K562 (cell line): ENCODE results near the gene DAG1. TPM values are rescaled to one million over a fixed set of nuclear protein-coding genes. Genes with fewer than 3 reads are reported as not detected.

Experiments
- ATAC-seq: fragments of 200-7000 bp; cut with Tn5 transposase; 3 replicates; pipeline ENCODE4 v1.9.1; 2020; ENCODE audit warnings: moderate library complexity
- BruUV-seq: library from RNA; stranded (reverse); fragments of 400-500 nt; replicated peaks from 2 replicates; lab custom pipeline; 2021; lab: Mats Ljungman, UMichigan
- CTCF ChIA-PET: fragments of 300-600 bp; formaldehyde crosslinking; extraction: SDS; loops from one replicate; lab custom pipeline; 2021; ENCODE audit warnings: low intra/inter-chr PET ratio; lab: Yijun Ruan, JAX
- POLR2A ChIA-PET: fragments of 300-600, 350-650 bp; sonication (Branson Sonifier 250); formaldehyde crosslinking; extraction: SDS; loops from one replicate; lab custom pipeline; 2021; ENCODE audit warnings: antibody characterized with exemption, inconsistent platforms; lab: Yijun Ruan, JAX
- DNase-seq, 4 experiments: peaks; one replicate each; pipeline versions ENCODE4 v3.0.0 to v3.0.0-alpha.2; 2011 to 2018; ENCODE audit warnings: low spot score in 3 of 4, mixed read lengths in 3 of 4; ENCODE audit errors: extremely low read depth in 1 of 4
- FAIRE-seq: peaks from 2 replicates; lab custom pipeline; 2011; peaks lifted over from hg19 to GRCh38; lab: Jason Lieb, UNC
- H2AFZ ChIP-seq: 2 replicates; pipeline ENCODE4 v1.6.0; 2011; ENCODE audit warnings: low read depth, low read length, control low read depth, inconsistent platforms
- H3K27ac ChIP-seq: fragments of 200-600 bp; 3 replicates; pipeline ENCODE4 v1.8.0; 2011; ENCODE audit warnings: low read depth, mild to moderate bottlenecking, control low read depth, inconsistent platforms, low read length, moderate library complexity, mixed read lengths; ENCODE audit errors: extremely low read depth
- H3K27me3 ChIP-seq, 2 experiments: fragments of 300-600 bp in 1 of 2; 2 replicates in 1 of 2; 3 replicates in 1 of 2; pipeline versions ENCODE4 v1.6.0 to v1.8.0; 2011; ENCODE audit warnings: inconsistent platforms in 2 of 2, low read length in 2 of 2, mild to moderate bottlenecking in 1 of 2, mixed read lengths in 1 of 2, moderate library complexity in 1 of 2; ENCODE audit not compliant: control insufficient read depth in 2 of 2, insufficient read depth in 2 of 2
- H3K36me3 ChIP-seq: fragments of 300-600 bp; 3 replicates; pipeline ENCODE4 v1.8.0; 2011; ENCODE audit warnings: mild to moderate bottlenecking, low read length, inconsistent platforms; ENCODE audit not compliant: control insufficient read depth, insufficient read depth
- H3K4me1 ChIP-seq, 2 experiments: fragments of 200-600 bp in 1 of 2; replicated peaks in 1 of 2; 2 replicates in 1 of 2; 3 replicates in 1 of 2; pipeline versions ENCODE4 v1.5.1 to v1.8.0; 2011; ENCODE audit warnings: inconsistent platforms in 2 of 2, low read length in 2 of 2, mild to moderate bottlenecking in 1 of 2, mixed read lengths in 1 of 2, moderate library complexity in 1 of 2; ENCODE audit not compliant: control insufficient read depth in 2 of 2, insufficient read depth in 2 of 2
- H3K4me2 ChIP-seq: 2 replicates; pipeline ENCODE4 v1.6.1; 2011; ENCODE audit warnings: low read length, control low read depth, inconsistent platforms, mixed read lengths; ENCODE audit not compliant: insufficient read depth
- H3K4me3 ChIP-seq: fragments of 200-600 bp; sonication (generic), shearing (Covaris generic); 2 replicates; pipeline ENCODE4 v1.5.1; 2016; ENCODE audit warnings: control low read depth, inconsistent platforms
- H3K79me2 ChIP-seq: fragments of 200-600 bp; 3 replicates; pipeline ENCODE4 v1.8.0; 2011; ENCODE audit warnings: low read length, inconsistent platforms; ENCODE audit not compliant: control insufficient read depth, insufficient read depth
- H3K9ac ChIP-seq, 2 experiments: 2 replicates each; pipeline versions ENCODE4 v1.6.0 to v1.6.1; 2011; ENCODE audit warnings: low read depth in 2 of 2, low read length in 2 of 2, control low read depth in 1 of 2, inconsistent platforms in 1 of 2, mild to moderate bottlenecking in 1 of 2, mixed read lengths in 1 of 2; ENCODE audit not compliant: insufficient read depth in 1 of 2
- H3K9me1 ChIP-seq: one replicate; pipeline ENCODE4 v1.6.0; 2011; ENCODE audit warnings: inconsistent platforms, mild to moderate bottlenecking, low read length, moderate library complexity; ENCODE audit not compliant: control insufficient read depth, insufficient read depth
- H3K9me3 ChIP-seq: replicated peaks from 2 replicates; pipeline ENCODE4 v1.5.1; 2011; ENCODE audit warnings: low read depth, low read length, inconsistent platforms; ENCODE audit not compliant: control insufficient read depth, insufficient read depth
- H4K20me1 ChIP-seq: replicated peaks from 2 replicates; pipeline ENCODE4 v1.6.1; 2011; ENCODE audit warnings: low read length, inconsistent platforms, mixed read lengths; ENCODE audit not compliant: control insufficient read depth, insufficient read depth
- BCL6 ChIP-seq: fragments of 250-450 bp; sonication (Bioruptor Pico); IDR thresholded peaks from 2 replicates; pipeline ENCODE4 v1.4.0; 2020
- CBFA2T3 ChIP-seq: fragments of 450-650 bp; IDR thresholded peaks from 2 replicates; pipeline ENCODE4 v1.6.1; 2017
- KDM5B ChIP-seq: fragments of 200-600 bp; sonication (generic); IDR thresholded peaks from 2 replicates; pipeline ENCODE4 v1.6.1; 2012; ENCODE audit warnings: low read depth, mild to moderate bottlenecking, moderate library complexity, low read length, control low read depth, inconsistent platforms; ENCODE audit not compliant: insufficient replicate concordance
- KLF10 ChIP-seq: fragments of 250-450 bp; sonication (Bioruptor Pico); IDR thresholded peaks from 2 replicates; pipeline ENCODE4 v1.6.1; 2021; ENCODE audit warnings: matching md5 sums
- PCBP2 ChIP-seq: fragments of 200-400 bp; formaldehyde crosslinking; IDR thresholded peaks from 2 replicates; pipeline ENCODE4 v1.6.1; 2018; ENCODE audit warnings: low read length, low read depth, mild to moderate bottlenecking, moderate library complexity; ENCODE audit not compliant: poor library complexity, severe bottlenecking
- SETDB1 ChIP-seq: IDR thresholded peaks from one replicate; pipeline ENCODE4 v1.6.1; 2012; ENCODE audit warnings: low read length, control low read depth, inconsistent platforms
- SIN3B ChIP-seq: fragments of 450-650 bp; IDR thresholded peaks from 2 replicates; pipeline ENCODE4 v1.6.1; 2017; ENCODE audit warnings: low read depth, mild to moderate bottlenecking, moderate library complexity
- SNIP1 ChIP-seq: fragments of 450-650 bp; IDR thresholded peaks from 2 replicates; pipeline ENCODE4 v1.7.1; 2017; ENCODE audit warnings: low read depth, mild to moderate bottlenecking
- TAF15 ChIP-seq: fragments of 200-400 bp; formaldehyde crosslinking; IDR thresholded peaks from 2 replicates; pipeline ENCODE4 v1.6.1; 2017; ENCODE audit warnings: mild to moderate bottlenecking, low read depth, low read length, moderate library complexity
- YBX1 ChIP-seq: fragments of 450-650 bp; IDR thresholded peaks from 2 replicates; pipeline ENCODE4 v1.7.1; 2016; ENCODE audit warnings: mild to moderate bottlenecking
- ZBTB1 ChIP-seq: sonication (generic); formaldehyde crosslinking; IDR thresholded peaks from 2 replicates; pipeline ENCODE4 v1.8.1; 2023; ENCODE audit warnings: missing genetic modification reagents, low read depth, mild to moderate bottlenecking, borderline replicate concordance
- ZBTB17 ChIP-seq: fragments of 450-650 bp; formaldehyde crosslinking; IDR thresholded peaks from 2 replicates; pipeline ENCODE4 v1.4.0; 2020; ENCODE audit warnings: mild to moderate bottlenecking
- ZKSCAN1 ChIP-seq: fragments of 150-350 bp; IDR thresholded peaks from 2 replicates; pipeline ENCODE4 v1.6.1; 2016; ENCODE audit warnings: low read depth, low read length
- ZNF133 ChIP-seq: fragments of 250-450 bp; sonication (Bioruptor Pico); IDR thresholded peaks from 2 replicates; pipeline ENCODE4 v1.4.0; 2020; ENCODE audit warnings: mild to moderate bottlenecking
- WGBS: fragments of 100-300 bp; shearing (Covaris generic); methylation state at CpG from one replicate; pipeline ENCODE4 v1.1.6; 2016; ENCODE audit warnings: low coverage, mixed read lengths; ENCODE audit not compliant: insufficient coverage; ENCODE audit errors: missing lambda C conversion rate; 5-methylcytosine and 5-hydroxymethylcytosine counted together
- in situ Hi-C: fragments of 300-500 bp; cut with MboI; formaldehyde crosslinking; loops from 4 replicates; pipeline ENCODE4 v1.15.0; 2018; ENCODE audit warnings: inconsistent platforms, mixed read lengths
- intact Hi-C: fragments of 100-400 bp; cut with micrococcal nuclease; formaldehyde crosslinking; loops from 2 replicates; pipeline ENCODE4 v1.14.2; 2022
- polyA plus RNA-seq, 8 experiments: library from polyadenylated mRNA; depleted of rRNA in 4 of 8; stranded (reverse) in 5 of 8; unstranded in 3 of 8; fragments of >200 nt; fragmentation: Nextera tagmentation in 2 of 8; fragmentation: Illumina TruSeq in 1 of 8; extraction: Ambion mirVana in 2 of 8; extraction: Trizol in 1 of 8; gene quantifications; 2 replicates each; pipeline versions ENCODE4 v1.2.1 to v1.2.3, GENCODE V29; 2011 to 2014; ENCODE audit warnings: inconsistent platforms in 1 of 8, missing spikeins in 1 of 8
- total RNA-seq, 7 experiments: library from RNA; depleted of rRNA in 6 of 7; stranded (reverse); fragments of >200 nt in 6 of 7; fragmentation: Illumina TruSeq in 2 of 7; extraction: Trizol in 2 of 7; gene quantifications; 2 replicates each; pipeline versions ENCODE4 v1.2.1 to v1.2.3, GENCODE V29; 2011 to 2021; ENCODE audit warnings: low replicate concordance in 1 of 7
- TF ChIP-seq, protein P1 (sequence below): fragments of 250-450 bp; sonication (Bioruptor Pico); IDR thresholded peaks from 2 replicates; pipeline ENCODE4 v1.8.0; 2021; ENCODE audit warnings: moderate library complexity, mild to moderate bottlenecking, inconsistent platforms
- TF ChIP-seq, protein P2 (sequence below), 2 experiments: IDR thresholded peaks; 2 replicates each; pipeline ENCODE4 v1.6.1; 2011; ENCODE audit warnings: borderline replicate concordance in 1 of 2, control low read depth in 1 of 2, low read depth in 1 of 2, low read length in 1 of 2, mild to moderate bottlenecking in 1 of 2, mixed read lengths in 1 of 2, moderate library complexity in 1 of 2; ENCODE audit not compliant: insufficient read depth in 1 of 2, insufficient read length in 1 of 2, poor library complexity in 1 of 2, severe bottlenecking in 1 of 2; ENCODE audit errors: extremely low read depth in 1 of 2

DAG1 gene
- total and polyA plus RNA-seq, 9 of the 15 experiments (the other 6 are each of a cell fraction or from before 2014, with no cell fraction given): 0.29 to 19.6 (median 8.2) TPM

DNA sequence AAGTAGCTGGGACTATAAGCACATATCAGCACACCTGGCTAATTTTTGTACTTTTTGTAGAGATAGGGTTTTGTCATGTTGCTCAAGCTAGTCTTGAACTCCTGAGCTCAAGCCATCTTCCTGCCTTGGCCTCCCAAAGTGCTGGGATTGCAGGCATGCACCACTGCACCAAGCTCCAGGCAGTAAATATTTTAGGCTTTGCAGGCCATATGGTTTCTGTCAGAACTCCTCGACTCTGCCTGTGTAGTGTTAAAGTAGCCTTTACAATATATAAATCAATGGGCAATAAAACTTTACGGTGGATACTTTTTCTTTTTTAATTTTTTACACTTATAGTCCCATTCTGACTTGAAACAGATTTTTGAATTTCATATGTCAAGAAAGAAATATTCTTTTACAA lies 41.6 kb downstream of the DAG1 start:
- no peak for DNase-seq
- ChIA-PET POLR2A (interaction anchor here (1.1 to 2.9 kb wide), 3 partner anchors 10 to 41 kb away, joined by 4 to 13 read pairs (median 5); partner anchors contain the start of gene DAG1), CTCF (no interaction called here)
- no peaks in the 10 kb centered on the region for H4K20me1 ChIP-seq
- intact Hi-C loops (no loop called here), in situ Hi-C loops (no loop called here)
- no peak overlapping the region for H3K9ac ChIP-seq
- H3K27me3 ChIP-seq: no peaks in the 10 kb centered on the region
- no peak for ATAC-seq
- H3K36me3 ChIP-seq: peaks cover 40% of the 10 kb centered on the region; the same call in 2 of the 3 replicates
- no peak for TF ChIP-seq YBX1
- H3K4me3 ChIP-seq: no peak overlapping the region
- H3K4me1 ChIP-seq: no peaks in the 10 kb centered on the region; a peak in 1 of 5 replicates
- no TSS peak for BruUV-seq
- no peak for FAIRE-seq
- WGBS: 93% methylated on average over 2 of the region's 2 CpGs
- no peak overlapping the region for H2AFZ ChIP-seq
- H3K79me2 ChIP-seq: no peaks in the 10 kb centered on the region
- H3K4me2 ChIP-seq: no peak overlapping the region
- no peaks in the 10 kb centered on the region for H3K9me1 ChIP-seq
- H3K9me3 ChIP-seq: no peaks in the 10 kb centered on the region
- H3K27ac ChIP-seq: no peak overlapping the region

DNA sequence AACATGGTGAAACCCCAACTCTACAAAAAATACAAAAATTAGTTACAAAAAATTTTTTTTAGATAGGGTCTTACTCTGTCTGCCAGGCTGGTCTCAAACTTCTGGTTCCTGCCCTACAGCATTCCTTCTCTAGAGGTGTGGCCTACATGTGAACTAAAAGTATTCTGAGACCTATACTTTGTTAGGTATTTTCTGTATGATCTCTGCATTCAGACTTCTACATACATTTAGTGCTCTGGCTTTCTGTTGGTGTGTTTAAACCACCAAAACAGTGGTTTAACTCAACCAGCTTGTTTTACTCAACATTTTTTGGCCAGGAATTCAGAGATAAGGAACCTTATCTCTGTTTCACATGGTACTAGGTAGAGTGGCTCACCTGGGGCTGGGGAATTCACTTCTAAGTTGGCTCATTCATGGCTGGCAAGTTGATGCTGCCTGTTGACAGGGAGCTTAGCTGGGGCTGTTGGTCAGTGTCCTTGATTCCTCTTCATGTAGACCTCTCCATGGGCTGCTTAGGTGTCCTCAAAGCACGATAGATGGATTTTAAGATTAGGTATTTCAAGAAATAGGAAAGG lies 42.8 kb downstream of the DAG1 start:
- CTCF ChIA-PET: no interaction called here
- ATAC-seq: no peak
- Histone ChIP-seq H3K9me3 (no peaks in the 10 kb centered on the region), H3K9me1 (no peaks in the 10 kb centered on the region), H3K9ac (no peak overlapping the region), H3K27ac (no peak overlapping the region), H3K27me3 (no peaks in the 10 kb centered on the region), H2AFZ (no peak overlapping the region), H3K4me2 (no peak overlapping the region), H3K4me1 (no peaks in the 10 kb centered on the region; a peak in 1 of 5 replicates), H3K36me3 (peaks cover 47% of the 10 kb centered on the region; the same call in 2 of the 3 replicates), H3K4me3 (no peak overlapping the region), H4K20me1 (no peaks in the 10 kb centered on the region), H3K79me2 (no peaks in the 10 kb centered on the region)
- in situ Hi-C loops: no loop called here
- intact Hi-C loops: no loop called here
- POLR2A ChIA-PET: interaction anchor here (0.6 to 2.9 kb wide), 2 partner anchors 12 to 101 kb away, joined by 3 to 13 read pairs; partner anchors contain the start of gene RHOA
- no peak for DNase-seq
- FAIRE-seq: no peak
- 88% methylated on average over 1 of the region's 1 CpG for WGBS
- no TSS peak for BruUV-seq
- TF ChIP-seq BCL6 (no peak), SIN3B (no peak), ZBTB1 (CRISPR knock-in tag) (no peak), SETDB1 (no peak), TAF15 (no peak), CBFA2T3 (no peak), ZBTB17 (no peak), PCBP2 (no peak), KLF10 (no peak), ZKSCAN1 (no peak), KDM5B (no peak), SNIP1 (no peak), ZNF133 (CRISPR knock-in tag) (no peak)
- TF ChIP-seq, protein P1, sequence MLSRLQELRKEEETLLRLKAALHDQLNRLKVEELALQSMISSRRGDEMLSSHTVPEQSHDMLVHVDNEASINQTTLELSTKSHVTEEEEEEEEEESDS: no peak
- TF ChIP-seq, protein P2, sequence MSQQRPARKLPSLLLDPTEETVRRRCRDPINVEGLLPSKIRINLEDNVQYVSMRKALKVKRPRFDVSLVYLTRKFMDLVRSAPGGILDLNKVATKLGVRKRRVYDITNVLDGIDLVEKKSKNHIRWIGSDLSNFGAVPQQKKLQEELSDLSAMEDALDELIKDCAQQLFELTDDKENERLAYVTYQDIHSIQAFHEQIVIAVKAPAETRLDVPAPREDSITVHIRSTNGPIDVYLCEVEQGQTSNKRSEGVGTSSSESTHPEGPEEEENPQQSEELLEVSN (IDR thresholded peaks at IDR 0.05; ENCODE audit: borderline replicate concordance in 1 of 2, extremely low read depth in 1 of 2, insufficient read depth in 1 of 2, insufficient read length in 1 of 2, low read depth in 1 of 2, low read length in 1 of 2, poor library complexity in 1 of 2, severe bottlenecking in 1 of 2): no peak
